ENCODE data around the gene PDLIM7.

- TF ChIP-seq CTCF (IDR thresholded peaks at IDR 0.05) (no peak), POLR2A (IDR thresholded peaks at IDR 0.05) (no peak)
Observed at GRCh38 chr5:177504086-177505056, 7.0 kb upstream of the PDLIM7 start.

All from heart left ventricle (tissue), 13 donors.